RPMI8226 (cell line): ENCODE measurements around the gene MYLK.

ENCODE experiments used
- DNase-seq: peaks from one replicate; pipeline ENCODE4 v3.0.0-alpha.2; 2015

MYLK gene

GRCh38 chr3:123871946-123872345 is 12.2 kb downstream of the MYLK start:
- no peak for DNase-seq

GRCh38 chr3:123870033-123870432 is 14.1 kb downstream of the MYLK start:
- DNase-seq, result peak; percentile 68

GRCh38 chr3:123869165-123869564 is 15.0 kb downstream of the MYLK start:
- no peak for DNase-seq

- DNase-seq, result no peak
Measured at GRCh38 chr3:123864706-123865105, 19.4 kb downstream of the MYLK start.

GRCh38 chr3:123862152-123862551 is 22.0 kb downstream of the MYLK start:
- DNase-seq, result no peak

- no peak for DNase-seq
Measured at GRCh38 chr3:123861081-123861836, 22.9 kb downstream of the MYLK start.

- no peak for DNase-seq
Measured at GRCh38 chr3:123859177-123859576, 25.0 kb downstream of the MYLK start.

GRCh38 chr3:123854905-123855304 is 29.2 kb downstream of the MYLK start:
- DNase-seq, result no peak

- no peak for DNase-seq
Measured at GRCh38 chr3:123853686-123854372, 30.3 kb downstream of the MYLK start.

- no peak for DNase-seq
Measured at GRCh38 chr3:123847209-123847608, 36.9 kb downstream of the MYLK start.

- no peak for DNase-seq
Measured at GRCh38 chr3:123843668-123844067, 40.5 kb downstream of the MYLK start.

GRCh38 chr3:123842711-123843110 is 41.4 kb downstream of the MYLK start:
- DNase-seq, result no peak

- DNase-seq, result no peak
Measured at GRCh38 chr3:123841476-123842238, 42.5 kb downstream of the MYLK start.

- no peak for DNase-seq
Measured at GRCh38 chr3:123840961-123841360, 43.2 kb downstream of the MYLK start.

GRCh38 chr3:123837858-123838257 is 46.3 kb downstream of the MYLK start:
- DNase-seq, result no peak

- DNase-seq, result peak; percentile 61
Measured at GRCh38 chr3:123834631-123835030, 49.5 kb downstream of the MYLK start.

- no peak for DNase-seq
Measured at GRCh38 chr3:123833398-123833785, 50.7 kb downstream of the MYLK start.

- DNase-seq, result no peak
Measured at GRCh38 chr3:123832692-123833397, 51.3 kb downstream of the MYLK start.

GRCh38 chr3:123831420-123831819 is 52.7 kb downstream of the MYLK start:
- no peak for DNase-seq

- peak; percentile 11 for DNase-seq
Measured at GRCh38 chr3:123821920-123822319, 62.2 kb downstream of the MYLK start.

- no peak for DNase-seq
Measured at GRCh38 chr3:123819949-123820348, 64.2 kb downstream of the MYLK start.

- DNase-seq, result no peak
Measured at GRCh38 chr3:123818921-123819429, 65.2 kb downstream of the MYLK start.
